ENCODE data around the gene NPR1. TPM values are rescaled to one million over a fixed set of nuclear protein-coding genes. Genes with fewer than 3 reads are reported as not detected.

The NPR1 gene
- total RNA-seq, 1 donor from 2014 or later = not detected

GRCh38 chr1:153727463-153728304 is 49.2 kb downstream of the NPR1 start, which contains the start of gene INTS3:
TSS of gene INTS3 (plus strand) at chr1:153728050. CDS start at chr1:153728635, 585 bp downstream.
- Mint-ChIP-seq H3K27ac (ENCODE audit: unreplicated experiment) (peak within 1 kb of the TSS; percentile 97), H3K27me3 (ENCODE audit: unreplicated experiment) (peaks cover 3% of the 10 kb centered on the region), H3K4me3 (ENCODE audit: unreplicated experiment) (peak within 1 kb of the TSS; percentile 96), H3K4me1 (ENCODE audit: low read depth, unreplicated experiment) (peaks cover 15% of the 10 kb centered on the region), H3K36me3 (ENCODE audit: unreplicated experiment) (no peaks in the 10 kb centered on the region), H3K9me3 (ENCODE audit: unreplicated experiment) (peaks cover 6% of the 10 kb centered on the region)
- TF ChIP-seq, protein P1, sequence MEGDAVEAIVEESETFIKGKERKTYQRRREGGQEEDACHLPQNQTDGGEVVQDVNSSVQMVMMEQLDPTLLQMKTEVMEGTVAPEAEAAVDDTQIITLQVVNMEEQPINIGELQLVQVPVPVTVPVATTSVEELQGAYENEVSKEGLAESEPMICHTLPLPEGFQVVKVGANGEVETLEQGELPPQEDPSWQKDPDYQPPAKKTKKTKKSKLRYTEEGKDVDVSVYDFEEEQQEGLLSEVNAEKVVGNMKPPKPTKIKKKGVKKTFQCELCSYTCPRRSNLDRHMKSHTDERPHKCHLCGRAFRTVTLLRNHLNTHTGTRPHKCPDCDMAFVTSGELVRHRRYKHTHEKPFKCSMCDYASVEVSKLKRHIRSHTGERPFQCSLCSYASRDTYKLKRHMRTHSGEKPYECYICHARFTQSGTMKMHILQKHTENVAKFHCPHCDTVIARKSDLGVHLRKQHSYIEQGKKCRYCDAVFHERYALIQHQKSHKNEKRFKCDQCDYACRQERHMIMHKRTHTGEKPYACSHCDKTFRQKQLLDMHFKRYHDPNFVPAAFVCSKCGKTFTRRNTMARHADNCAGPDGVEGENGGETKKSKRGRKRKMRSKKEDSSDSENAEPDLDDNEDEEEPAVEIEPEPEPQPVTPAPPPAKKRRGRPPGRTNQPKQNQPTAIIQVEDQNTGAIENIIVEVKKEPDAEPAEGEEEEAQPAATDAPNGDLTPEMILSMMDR (IDR thresholded peaks at IDR 0.05; ENCODE audit: partially characterized antibody, unreplicated experiment) = no peak
- DNase-seq = peak; percentile 98

- TF ChIP-seq, protein P1 (IDR thresholded peaks at IDR 0.05; ENCODE audit: partially characterized antibody, unreplicated experiment) = no peak
- no peaks in the 10 kb centered on the region for H3K36me3 Mint-ChIP-seq (ENCODE audit: unreplicated experiment)
- peak overlapping the region; percentile 97 for H3K27ac Mint-ChIP-seq (ENCODE audit: unreplicated experiment)
- H3K4me3 Mint-ChIP-seq (ENCODE audit: unreplicated experiment) = peak overlapping the region; percentile 96
- H3K27me3 Mint-ChIP-seq (ENCODE audit: unreplicated experiment) = peaks cover 3% of the 10 kb centered on the region
- peak; percentile 62 for DNase-seq
- peaks cover 15% of the 10 kb centered on the region for H3K4me1 Mint-ChIP-seq (ENCODE audit: low read depth, unreplicated experiment)
- H3K9me3 Mint-ChIP-seq (ENCODE audit: unreplicated experiment) = peaks cover 6% of the 10 kb centered on the region
Observed at GRCh38 chr1:153728305-153729066, 50.0 kb downstream of the NPR1 start.

DNA sequence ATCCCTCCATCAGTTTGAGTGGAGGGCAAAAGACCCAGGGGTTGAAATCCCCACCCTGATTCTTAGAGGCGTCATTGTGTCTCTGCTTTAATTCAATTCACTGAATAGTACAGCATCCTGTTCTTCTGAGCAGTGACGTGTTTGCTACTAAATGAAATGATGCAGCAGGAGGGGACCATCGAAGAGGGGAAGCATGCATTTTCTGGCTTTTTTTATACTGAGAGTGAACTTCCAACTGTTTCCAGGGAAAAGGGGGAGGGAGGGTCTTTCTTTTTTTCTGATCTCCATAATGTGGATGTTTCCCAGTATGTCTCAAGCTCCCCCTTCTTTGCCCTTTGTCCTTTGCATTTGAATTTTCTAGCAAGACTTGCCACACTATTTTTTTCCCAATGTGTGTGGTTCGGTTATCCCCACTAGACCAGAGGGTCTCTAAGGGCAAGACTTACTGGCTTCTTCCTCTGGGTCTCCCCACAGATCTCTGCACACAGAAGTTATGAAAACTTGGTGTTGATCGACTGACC is 52.0 kb downstream of the NPR1 start:
- DNase-seq = no peak
- TF ChIP-seq, protein P1 (IDR thresholded peaks at IDR 0.05; ENCODE audit: partially characterized antibody, unreplicated experiment) = no peak
- Mint-ChIP-seq H3K36me3 (ENCODE audit: unreplicated experiment) (no peaks in the 10 kb centered on the region), H3K4me3 (ENCODE audit: unreplicated experiment) (peak overlapping the region; percentile 46), H3K9me3 (ENCODE audit: unreplicated experiment) (peaks cover 6% of the 10 kb centered on the region), H3K27me3 (ENCODE audit: unreplicated experiment) (peaks cover 3% of the 10 kb centered on the region), H3K4me1 (ENCODE audit: low read depth, unreplicated experiment) (peaks cover 15% of the 10 kb centered on the region), H3K27ac (ENCODE audit: unreplicated experiment) (no peak overlapping the region)

DNA sequence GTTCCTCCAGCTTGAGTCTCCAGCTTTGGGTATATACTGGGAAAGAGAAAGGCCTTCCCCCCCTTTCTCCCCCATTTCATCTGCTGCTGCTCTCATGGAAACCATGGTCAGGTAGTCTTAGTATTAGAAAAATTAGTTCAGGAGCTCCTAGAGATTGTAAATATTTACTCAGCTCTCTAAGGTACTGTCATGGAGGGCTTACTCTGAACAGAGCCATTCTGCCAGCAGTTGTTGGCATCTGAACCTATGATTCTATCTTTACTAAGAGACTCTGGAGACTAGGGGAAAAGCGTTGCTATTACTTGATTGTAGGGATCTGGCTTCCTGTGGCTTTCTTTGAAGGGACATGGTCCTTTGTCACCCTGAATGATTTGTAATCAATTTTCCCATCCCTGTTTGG is 55.5 kb downstream of the NPR1 start:
- Mint-ChIP-seq H3K27me3 (ENCODE audit: unreplicated experiment) (peaks cover 2% of the 10 kb centered on the region), H3K4me3 (ENCODE audit: unreplicated experiment) (no peak overlapping the region), H3K36me3 (ENCODE audit: unreplicated experiment) (no peaks in the 10 kb centered on the region), H3K27ac (ENCODE audit: unreplicated experiment) (no peak overlapping the region), H3K4me1 (ENCODE audit: low read depth, unreplicated experiment) (peaks cover 11% of the 10 kb centered on the region), H3K9me3 (ENCODE audit: unreplicated experiment) (no peaks in the 10 kb centered on the region)
- DNase-seq = no peak
- TF ChIP-seq, protein P1 (IDR thresholded peaks at IDR 0.05; ENCODE audit: partially characterized antibody, unreplicated experiment) = no peak
